Stimulated activated CD8-positive, alpha-beta memory T cell treated with anti-CD3 and anti-CD28 coated beads, Interleukin-4, amount 100 ng/mL, for 4 hours (primary cell): Measurements from ENCODE around the gene WDR59.
"Not testable (repeated sequence)": the region's sequence is repeated elsewhere in the genome, so short reads cannot be mapped to it uniquely, and the experiment has no call there.

Experiments
- DNase-seq, 2 donors: peaks; one replicate each; pipeline ENCODE4 v3.0.0-alpha.2; 2020; ENCODE audit warnings: low read depth in 2 of 2, low spot score in 1 of 2

WDR59 gene, protein sequence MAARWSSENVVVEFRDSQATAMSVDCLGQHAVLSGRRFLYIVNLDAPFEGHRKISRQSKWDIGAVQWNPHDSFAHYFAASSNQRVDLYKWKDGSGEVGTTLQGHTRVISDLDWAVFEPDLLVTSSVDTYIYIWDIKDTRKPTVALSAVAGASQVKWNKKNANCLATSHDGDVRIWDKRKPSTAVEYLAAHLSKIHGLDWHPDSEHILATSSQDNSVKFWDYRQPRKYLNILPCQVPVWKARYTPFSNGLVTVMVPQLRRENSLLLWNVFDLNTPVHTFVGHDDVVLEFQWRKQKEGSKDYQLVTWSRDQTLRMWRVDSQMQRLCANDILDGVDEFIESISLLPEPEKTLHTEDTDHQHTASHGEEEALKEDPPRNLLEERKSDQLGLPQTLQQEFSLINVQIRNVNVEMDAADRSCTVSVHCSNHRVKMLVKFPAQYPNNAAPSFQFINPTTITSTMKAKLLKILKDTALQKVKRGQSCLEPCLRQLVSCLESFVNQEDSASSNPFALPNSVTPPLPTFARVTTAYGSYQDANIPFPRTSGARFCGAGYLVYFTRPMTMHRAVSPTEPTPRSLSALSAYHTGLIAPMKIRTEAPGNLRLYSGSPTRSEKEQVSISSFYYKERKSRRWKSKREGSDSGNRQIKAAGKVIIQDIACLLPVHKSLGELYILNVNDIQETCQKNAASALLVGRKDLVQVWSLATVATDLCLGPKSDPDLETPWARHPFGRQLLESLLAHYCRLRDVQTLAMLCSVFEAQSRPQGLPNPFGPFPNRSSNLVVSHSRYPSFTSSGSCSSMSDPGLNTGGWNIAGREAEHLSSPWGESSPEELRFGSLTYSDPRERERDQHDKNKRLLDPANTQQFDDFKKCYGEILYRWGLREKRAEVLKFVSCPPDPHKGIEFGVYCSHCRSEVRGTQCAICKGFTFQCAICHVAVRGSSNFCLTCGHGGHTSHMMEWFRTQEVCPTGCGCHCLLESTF

DNA sequence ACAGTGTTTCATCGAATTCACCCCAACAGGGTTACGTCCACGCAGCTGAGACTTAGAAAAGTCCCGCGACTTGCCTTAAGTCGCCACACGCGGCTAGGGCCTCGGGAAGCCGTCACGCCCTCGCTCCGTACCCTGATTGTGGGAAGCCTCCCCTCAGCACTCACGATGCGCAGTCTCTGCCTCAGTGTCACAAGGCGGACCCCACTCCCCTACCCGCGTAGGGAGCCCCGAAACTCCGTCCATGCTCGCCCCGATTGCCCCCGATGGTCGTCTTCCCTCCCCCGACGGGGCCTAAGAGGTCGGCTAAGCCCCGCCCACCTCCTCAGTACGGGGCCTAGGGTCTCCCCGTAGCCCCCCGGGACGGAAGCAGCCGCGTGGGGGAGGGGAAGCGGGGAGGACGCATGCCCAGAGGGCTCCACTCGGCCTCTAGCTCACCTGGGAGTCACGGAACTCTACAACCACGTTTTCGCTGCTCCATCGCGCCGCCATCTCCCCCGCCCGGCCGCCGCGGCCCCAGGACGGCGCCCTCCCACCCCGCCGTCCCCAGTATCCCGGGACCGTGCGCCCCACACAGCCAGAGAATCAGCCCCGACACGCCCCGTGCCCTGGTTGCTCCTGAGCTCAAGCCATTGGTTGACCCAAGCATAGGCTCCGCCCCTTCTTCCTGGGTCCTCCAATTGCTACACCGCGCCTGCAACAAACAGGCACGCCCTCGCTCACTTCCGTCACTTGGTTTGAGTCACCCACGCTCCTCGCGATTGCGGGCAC is at the start of gene WDR59:
WDR59 (minus strand) TSS at position 595 of the 768 bp plus-strand sequence; CDS start at position 489, 106 bp downstream.
- DNase-seq = peak; percentile 95 to 98

GRCh38 chr16:75032655-75033054 is 47.7 kb upstream of the WDR59 start:
- DNase-seq = no peak

- no peak for DNase-seq
These were observed 44.9 kb upstream of the WDR59 start for GRCh38 chr16:75029854-75030253.

DNA sequence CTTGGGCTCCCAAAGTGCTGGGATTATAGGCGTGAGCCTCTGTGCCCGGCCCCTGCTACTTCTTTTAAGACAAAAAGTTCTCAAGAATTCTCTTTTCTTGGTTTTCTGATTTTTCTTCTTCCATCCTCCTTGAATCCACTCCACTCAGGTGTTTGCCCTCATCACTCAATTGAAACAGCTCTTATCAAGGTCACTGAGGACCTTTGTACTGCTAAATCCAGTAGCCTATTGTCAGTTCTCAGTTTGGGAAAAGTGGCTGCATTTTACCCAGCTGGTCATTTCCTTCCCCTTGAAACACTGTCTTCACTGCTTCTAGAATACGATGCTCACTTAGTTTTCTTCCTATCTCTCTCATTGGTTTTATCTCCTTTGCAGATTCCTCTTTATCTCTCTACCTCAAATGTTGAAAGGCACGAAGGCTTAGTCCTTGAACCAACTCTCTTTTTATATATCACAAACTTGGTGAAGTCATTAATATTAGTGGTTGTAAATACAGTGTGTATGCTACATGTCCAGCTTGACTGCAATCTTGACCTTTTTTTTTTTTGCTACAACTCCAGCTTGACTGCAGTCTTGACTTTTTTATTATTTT is 43.7 kb upstream of the WDR59 start:
- DNase-seq = no peak

- DNase-seq = no peak
These were observed 42.8 kb upstream of the WDR59 start for GRCh38 chr16:75027520-75028300.

GRCh38 chr16:75026892-75027391 is 42.0 kb upstream of the WDR59 start:
- DNase-seq = no peak

DNA sequence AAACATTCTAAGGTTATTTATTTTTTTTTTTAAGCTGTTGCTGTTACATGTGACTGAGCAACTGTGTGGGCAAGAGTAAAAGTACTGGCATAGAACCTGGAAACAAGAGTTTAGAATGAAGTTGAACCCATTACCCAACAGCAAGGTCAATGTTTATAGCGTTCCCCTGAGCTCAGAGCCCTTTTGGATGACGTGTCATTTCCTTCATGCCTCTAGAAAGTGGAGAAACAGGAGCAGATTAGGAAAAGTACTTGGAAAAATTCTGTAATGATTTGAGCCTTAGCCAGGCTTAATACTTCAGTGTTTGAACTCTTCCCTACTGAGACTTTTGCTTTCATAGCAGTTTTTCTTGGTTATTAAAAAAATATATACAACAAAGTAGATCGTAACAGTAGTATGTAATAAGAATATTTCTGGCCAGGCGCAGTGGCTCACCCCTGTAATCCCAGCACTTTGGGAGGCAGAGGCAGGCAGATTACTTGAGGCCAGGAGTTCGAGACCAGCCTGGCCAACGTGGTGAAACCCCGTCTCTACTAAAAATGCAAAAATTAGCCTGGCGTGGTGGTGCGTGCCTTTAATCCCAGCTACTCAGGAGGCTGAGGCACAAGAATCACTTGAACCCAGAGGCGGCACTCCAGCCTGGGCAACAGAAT is 41.4 kb upstream of the WDR59 start:
- not testable (repeated sequence) for DNase-seq

DNA sequence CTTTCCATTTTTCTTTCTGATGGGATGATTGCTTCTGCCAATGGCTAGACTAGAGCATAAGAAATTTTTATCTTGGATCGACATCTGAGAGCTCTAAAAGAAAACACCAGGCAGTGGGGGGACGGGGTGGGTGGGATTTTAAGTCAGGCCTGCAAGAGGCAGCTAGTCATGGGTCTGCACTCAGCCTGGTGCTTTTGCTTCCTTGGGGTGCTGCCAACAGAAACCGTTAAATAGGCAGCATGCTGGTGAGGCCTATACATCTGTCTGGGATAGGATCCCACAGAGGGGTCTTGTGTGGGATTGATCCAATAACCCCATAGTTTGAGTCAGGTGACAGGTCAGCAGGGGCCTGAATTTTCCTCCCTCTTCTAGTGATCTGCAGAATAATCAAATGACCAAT is 40.8 kb upstream of the WDR59 start:
- DNase-seq = no peak

DNA sequence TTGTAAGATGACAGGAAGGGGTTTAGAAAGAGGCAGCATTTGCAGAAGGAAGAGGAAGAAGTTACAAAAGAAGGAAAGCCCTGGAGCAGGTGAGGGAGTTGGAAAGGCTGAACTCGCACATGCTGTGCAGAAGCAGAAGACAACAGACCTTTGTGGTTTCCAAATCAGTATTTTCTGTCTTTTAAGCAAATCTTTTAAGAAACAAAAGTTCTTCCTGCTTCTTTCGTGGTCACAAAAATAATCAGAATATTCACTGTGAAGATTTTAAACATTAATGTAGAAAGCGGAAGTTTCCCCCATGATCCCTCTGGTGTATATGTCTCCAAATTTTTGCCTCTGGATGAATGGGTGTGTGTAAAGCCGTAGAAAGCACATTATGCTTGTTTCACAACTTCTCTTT is 39.7 kb upstream of the WDR59 start:
- DNase-seq = no peak

DNA sequence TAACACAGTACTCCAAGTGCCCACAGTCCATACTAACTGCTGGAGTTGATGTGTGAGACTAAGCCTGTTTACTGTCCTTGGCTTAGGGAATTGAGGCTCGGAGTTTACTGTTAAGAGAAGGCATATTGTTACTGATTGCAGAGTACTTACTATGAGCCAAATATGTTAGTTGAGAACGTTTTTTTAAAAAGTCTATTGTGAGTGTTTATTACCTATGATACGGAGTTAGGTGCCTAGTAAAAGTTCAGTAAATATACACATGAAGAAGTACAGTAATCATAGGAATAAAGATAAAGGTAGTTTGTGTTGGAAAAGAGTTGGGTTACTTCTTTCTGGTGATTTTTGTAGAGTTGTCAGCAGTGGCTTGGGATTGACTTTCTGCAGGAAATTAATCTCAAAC is 39.3 kb upstream of the WDR59 start:
- no peak for DNase-seq

DNA sequence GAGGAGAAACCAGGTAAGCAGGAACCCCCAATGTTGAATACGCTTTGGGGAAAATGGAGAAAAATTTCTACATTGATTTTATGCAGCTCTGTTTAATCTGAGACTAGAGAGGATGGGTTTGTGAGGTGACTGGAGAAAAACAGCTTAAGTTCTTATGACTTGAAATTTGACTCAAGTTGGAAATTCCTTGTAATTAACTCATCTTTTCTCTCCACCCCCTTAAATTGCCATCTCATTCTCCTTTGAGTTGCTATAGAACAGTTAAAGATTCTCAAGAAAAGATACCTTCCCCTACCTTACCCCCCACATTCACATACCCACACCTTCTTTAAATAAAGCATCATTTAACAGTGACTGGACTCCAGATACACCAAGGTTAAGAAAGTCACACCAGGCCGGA is 38.1 kb upstream of the WDR59 start:
- DNase-seq = no peak

DNA sequence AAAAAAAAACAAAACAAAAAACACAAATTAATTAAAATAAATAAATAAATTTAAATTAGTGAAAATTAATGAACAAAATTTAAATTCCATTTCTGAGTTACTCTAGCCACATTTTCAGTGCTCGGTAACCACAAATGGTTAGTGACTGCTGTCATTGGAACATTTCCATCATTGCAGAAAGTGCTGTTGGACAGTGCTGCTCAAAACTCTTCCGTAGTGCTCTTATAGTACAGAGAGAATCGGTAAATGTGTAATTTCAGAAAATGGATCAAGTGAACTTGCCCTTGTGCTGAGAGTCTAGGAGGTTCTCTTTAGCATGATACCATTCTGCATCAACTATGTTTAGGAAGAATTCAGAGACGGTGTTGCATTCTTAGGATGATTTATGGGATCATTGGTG is 37.6 kb upstream of the WDR59 start:
- DNase-seq = no peak

- no peak for DNase-seq
These were observed 36.5 kb upstream of the WDR59 start for GRCh38 chr16:75021410-75021809.

GRCh38 chr16:75019586-75019985 is 34.7 kb upstream of the WDR59 start:
- no peak for DNase-seq

DNA sequence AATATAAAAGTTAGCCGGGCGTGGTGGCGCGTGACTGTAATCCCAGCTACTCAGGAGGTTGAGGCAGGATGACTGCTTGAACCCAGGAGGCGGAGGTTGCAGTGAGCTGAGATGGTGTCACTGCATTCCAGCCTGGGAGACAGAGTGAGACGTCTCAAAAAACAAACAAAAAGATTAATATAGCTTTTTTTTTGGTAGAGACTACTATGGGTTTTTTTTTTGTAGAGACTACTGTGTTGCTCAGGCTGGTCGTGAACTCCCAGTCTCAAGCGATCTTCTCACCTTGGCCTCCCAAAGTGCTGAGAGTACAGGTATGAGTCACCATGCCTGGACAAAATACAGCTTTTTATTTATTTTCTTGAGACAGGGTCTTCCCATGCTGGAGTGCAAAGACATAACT is 34.1 kb upstream of the WDR59 start:
- DNase-seq = no peak

DNA sequence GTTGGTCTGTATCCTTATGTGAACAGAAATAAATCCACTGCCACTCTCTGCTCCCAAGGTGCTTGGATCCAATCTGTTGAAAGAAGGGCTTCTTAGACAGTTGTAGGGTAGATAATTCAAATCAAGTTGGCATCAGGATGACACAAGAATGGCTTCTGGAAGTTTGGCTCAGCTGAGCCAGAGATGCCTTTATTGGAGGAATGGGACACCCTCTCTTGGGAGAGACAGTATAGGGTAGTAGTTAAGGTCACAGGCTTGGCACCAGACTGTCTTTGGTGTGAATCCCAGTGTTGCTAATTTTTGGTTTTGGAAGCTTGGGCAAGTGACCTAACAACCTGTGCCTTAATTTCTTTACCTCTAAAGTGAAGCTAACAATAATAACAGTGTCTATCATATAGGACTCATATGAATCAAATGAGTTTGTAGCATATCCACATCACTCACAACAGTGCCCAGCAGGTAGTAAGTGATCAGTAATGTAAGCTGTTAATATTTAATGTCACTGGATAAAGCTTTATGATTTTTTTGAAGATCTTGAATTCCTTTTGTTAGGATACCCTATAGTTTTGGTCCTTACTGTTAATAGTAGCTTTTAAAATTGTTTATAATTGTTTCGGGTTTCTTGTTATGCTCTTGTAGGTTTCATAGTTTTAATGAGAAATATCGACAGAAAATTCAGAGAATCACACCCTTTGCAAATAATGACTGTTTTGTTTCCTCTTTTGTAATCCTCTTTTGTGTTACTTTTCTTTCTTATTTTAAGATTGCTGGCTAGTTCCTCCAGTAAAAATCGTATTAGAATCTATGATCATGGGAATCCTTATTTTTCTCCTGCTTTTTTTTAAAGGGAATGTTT is 33.0 kb upstream of the WDR59 start:
- no peak for DNase-seq

- not testable (repeated sequence) for DNase-seq
These were observed 31.6 kb upstream of the WDR59 start for GRCh38 chr16:75016451-75017081.

DNA sequence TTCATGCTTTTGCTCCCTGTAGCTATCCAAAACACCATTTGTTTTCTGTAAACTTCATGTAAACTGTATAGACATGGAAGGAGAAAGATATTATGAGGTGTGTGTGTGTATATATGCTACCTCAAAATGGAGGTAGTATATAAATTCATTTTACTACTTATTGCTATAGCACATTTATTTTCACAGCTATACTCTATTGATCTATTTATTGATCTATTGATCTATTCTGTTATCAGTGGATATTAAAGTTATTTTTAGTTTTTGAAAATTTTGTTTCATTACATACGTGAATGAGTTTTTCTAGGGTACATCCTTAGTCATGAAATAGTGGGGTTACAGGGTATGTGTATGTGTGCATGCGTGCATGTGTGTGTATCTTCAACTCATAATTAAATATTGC is 29.4 kb upstream of the WDR59 start:
- no peak for DNase-seq
